Tibial nerve (tissue), 4 donors: ENCODE measurements around the gene ACSM2A. TPM values are rescaled to one million over a fixed set of nuclear protein-coding genes. Genes with fewer than 3 reads are reported as not detected.
"Not testable (repeated sequence)": the region's sequence is repeated elsewhere in the genome, so short reads cannot be mapped to it uniquely, and the experiment has no call there.

ENCODE experiments used
- DNase-seq, 2 donors: peaks; one replicate each; pipeline ENCODE4 v3.0.0-alpha.2; 2019; ENCODE audit warnings: low spot score in 2 of 2
- H3K27ac ChIP-seq, 4 donors: fragments of 200-600 bp; sonication (generic) in 3 of 4; one replicate each; pipeline ENCODE4 v1.5.1; 2017 to 2019; ENCODE audit warnings: mild to moderate bottlenecking in 1 of 4
- H3K27me3 ChIP-seq, 2 donors: fragments of 200-600 bp; sonication (generic) in 1 of 2; one replicate each; pipeline versions ENCODE4 v1.5.1 to v1.6.0; 2017 to 2019
- H3K36me3 ChIP-seq, 3 donors: fragments of 200-600 bp; sonication (generic); one replicate each; pipeline ENCODE4 v1.5.1; 2018 to 2019
- H3K4me1 ChIP-seq, 4 donors: fragments of 200-600 bp; sonication (generic) in 3 of 4; one replicate each; pipeline ENCODE4 v1.5.1; 2017 to 2019
- H3K4me3 ChIP-seq, 4 donors: fragments of 200-600 bp; sonication (generic) in 3 of 4; one replicate each; pipeline ENCODE4 v1.5.1; 2017 to 2019; ENCODE audit warnings: mild to moderate bottlenecking in 1 of 4, moderate library complexity in 1 of 4
- H3K9me3 ChIP-seq, 4 donors: fragments of 200-600 bp; sonication (generic) in 3 of 4; one replicate each; pipeline ENCODE4 v1.5.1; 2017 to 2019
- EP300 ChIP-seq, 2 donors: sonication (generic); formaldehyde crosslinking; IDR thresholded peaks; one replicate each; pipeline ENCODE4 v1.6.1; 2017; ENCODE audit warnings: antibody characterized with exemption in 2 of 2, mild to moderate bottlenecking in 1 of 2
- POLR2A ChIP-seq, 2 donors: fragments of 450-650 bp; IDR thresholded peaks; one replicate each; pipeline ENCODE4 v1.6.1; 2017; ENCODE audit warnings: antibody characterized with exemption in 2 of 2, mild to moderate bottlenecking in 2 of 2, moderate library complexity in 2 of 2
- WGBS, 2 donors: methylation state at CpG; one replicate each; pipeline ENCODE4 v1.1.5; 2018; 5-methylcytosine and 5-hydroxymethylcytosine counted together
- total RNA-seq, 4 donors: library from RNA; depleted of rRNA; stranded (reverse); fragments of >200 nt; gene quantifications; one replicate each; pipeline ENCODE4 v1.1.0, GENCODE V29; 2016
- TF ChIP-seq, protein P1 (sequence below), 5 experiments: fragments of 200-600 bp in 3 of 5; fragments of 450-650 bp in 2 of 5; sonication (generic) in 3 of 5; IDR thresholded peaks; one replicate each; pipeline ENCODE4 v1.5.1; 2016 to 2019; ENCODE audit warnings: antibody characterized with exemption in 5 of 5, mild to moderate bottlenecking in 3 of 5, moderate library complexity in 2 of 5

Gene ACSM2A
- total RNA-seq, 4 donors from 2014 or later, result not detected

GRCh38 chr16:20470732-20471131 is 19.4 kb downstream of the ACSM2A start:
- H3K36me3 ChIP-seq, H3K27ac ChIP-seq, DNase-seq, H3K4me3 ChIP-seq, H3K4me1 ChIP-seq, H3K27me3 ChIP-seq, H3K9me3 ChIP-seq: not testable (repeated sequence)
- 78 to 91% methylated on average over 1 of the region's 1 CpG for WGBS, 2 donors

- H3K9me3 ChIP-seq, H3K36me3 ChIP-seq, H3K27ac ChIP-seq, DNase-seq, H3K4me1 ChIP-seq, H3K4me3 ChIP-seq, H3K27me3 ChIP-seq: not testable (repeated sequence)
- 34 to 36% methylated on average over 2 of the region's 2 CpGs for WGBS, 2 donors
Measured at GRCh38 chr16:20477188-20477744, 25.9 kb downstream of the ACSM2A start.

DNA sequence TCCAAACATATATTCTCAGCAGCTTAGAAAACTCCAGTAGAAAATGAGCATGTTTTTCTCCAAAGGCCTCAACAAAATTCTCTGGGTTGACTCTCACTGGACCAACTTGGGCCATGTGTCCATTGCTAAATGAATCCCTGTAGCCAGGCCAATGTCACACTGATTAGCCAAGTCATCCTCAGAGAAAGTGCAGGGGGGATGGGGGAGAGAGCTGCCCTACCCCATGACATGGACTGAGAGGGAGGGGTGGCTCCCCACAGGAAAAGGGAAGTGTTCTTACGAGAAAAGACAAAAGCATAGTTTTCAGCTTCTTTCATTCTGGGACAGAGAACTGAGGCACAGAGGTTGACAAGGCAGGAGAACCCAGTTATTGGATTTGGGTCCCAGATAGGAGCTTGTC is 32.7 kb downstream of the ACSM2A start:
- not testable (repeated sequence) for DNase-seq, H3K9me3 ChIP-seq, H3K4me1 ChIP-seq, H3K36me3 ChIP-seq, H3K4me3 ChIP-seq, H3K27ac ChIP-seq, H3K27me3 ChIP-seq
- 0% methylated on average over 1 of the region's 1 CpG; no CpG with 5 or more reads in 1 of the 2 donors for WGBS, 2 donors

DNA sequence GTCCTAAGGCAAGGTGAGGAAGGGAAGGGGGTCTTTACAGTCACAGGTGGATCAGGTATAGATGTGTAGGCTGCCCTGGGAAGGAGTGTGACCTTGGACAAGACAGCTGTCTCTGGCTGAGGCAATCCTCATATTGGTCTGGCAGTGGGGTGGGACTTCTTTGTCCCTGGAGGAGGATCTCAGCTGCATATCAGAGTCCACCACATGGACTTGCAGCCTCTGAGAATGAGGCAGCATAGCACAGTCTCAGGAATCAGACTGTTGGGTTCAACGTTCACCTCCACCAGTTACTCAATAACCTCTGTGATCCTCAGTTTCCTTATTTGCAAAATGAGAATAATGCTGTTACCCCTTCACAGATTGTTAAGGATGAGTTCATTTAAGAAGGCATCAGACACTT is 33.4 kb downstream of the ACSM2A start:
- 75 to 81% methylated on average over 1 of the region's 1 CpG for WGBS, 2 donors
- H3K4me1 ChIP-seq, result no peaks in the 10 kb centered on the region
- no peak overlapping the region for H3K27ac ChIP-seq
- no peak for TF ChIP-seq POLR2A (IDR thresholded peaks at IDR 0.05)
- TF ChIP-seq EP300 (IDR thresholded peaks at IDR 0.05), result no peak
- TF ChIP-seq, protein P1, sequence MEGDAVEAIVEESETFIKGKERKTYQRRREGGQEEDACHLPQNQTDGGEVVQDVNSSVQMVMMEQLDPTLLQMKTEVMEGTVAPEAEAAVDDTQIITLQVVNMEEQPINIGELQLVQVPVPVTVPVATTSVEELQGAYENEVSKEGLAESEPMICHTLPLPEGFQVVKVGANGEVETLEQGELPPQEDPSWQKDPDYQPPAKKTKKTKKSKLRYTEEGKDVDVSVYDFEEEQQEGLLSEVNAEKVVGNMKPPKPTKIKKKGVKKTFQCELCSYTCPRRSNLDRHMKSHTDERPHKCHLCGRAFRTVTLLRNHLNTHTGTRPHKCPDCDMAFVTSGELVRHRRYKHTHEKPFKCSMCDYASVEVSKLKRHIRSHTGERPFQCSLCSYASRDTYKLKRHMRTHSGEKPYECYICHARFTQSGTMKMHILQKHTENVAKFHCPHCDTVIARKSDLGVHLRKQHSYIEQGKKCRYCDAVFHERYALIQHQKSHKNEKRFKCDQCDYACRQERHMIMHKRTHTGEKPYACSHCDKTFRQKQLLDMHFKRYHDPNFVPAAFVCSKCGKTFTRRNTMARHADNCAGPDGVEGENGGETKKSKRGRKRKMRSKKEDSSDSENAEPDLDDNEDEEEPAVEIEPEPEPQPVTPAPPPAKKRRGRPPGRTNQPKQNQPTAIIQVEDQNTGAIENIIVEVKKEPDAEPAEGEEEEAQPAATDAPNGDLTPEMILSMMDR (IDR thresholded peaks at IDR 0.05), result no peak
- no peak overlapping the region for H3K4me3 ChIP-seq
- DNase-seq, result no peak
- H3K9me3 ChIP-seq, result no peaks in the 10 kb centered on the region
- no peaks in the 10 kb centered on the region for H3K36me3 ChIP-seq
- H3K27me3 ChIP-seq, result no peaks in the 10 kb centered on the region

GRCh38 chr16:20485408-20485807 is 34.1 kb downstream of the ACSM2A start:
- Histone ChIP-seq H3K9me3 (no peaks in the 10 kb centered on the region), H3K4me1 (no peaks in the 10 kb centered on the region), H3K27me3 (no peaks in the 10 kb centered on the region), H3K4me3 (no peak overlapping the region), H3K27ac (no peak overlapping the region), H3K36me3 (no peaks in the 10 kb centered on the region)
- TF ChIP-seq, protein P1 (IDR thresholded peaks at IDR 0.05), result no peak
- TF ChIP-seq POLR2A (IDR thresholded peaks at IDR 0.05) (no peak), EP300 (IDR thresholded peaks at IDR 0.05) (no peak)
- DNase-seq, result no peak
- 70 to 82% methylated on average over 1 of the region's 1 CpG for WGBS, 2 donors

- not testable (repeated sequence) for H3K27me3 ChIP-seq, H3K27ac ChIP-seq, H3K4me3 ChIP-seq, DNase-seq, H3K36me3 ChIP-seq, H3K9me3 ChIP-seq, H3K4me1 ChIP-seq
- no CpG with 5 or more reads among the region's 3 CpGs for WGBS, 2 donors
Measured at GRCh38 chr16:20490994-20491393, 39.7 kb downstream of the ACSM2A start.

GRCh38 chr16:20491448-20491847 is 40.1 kb downstream of the ACSM2A start:
- not testable (repeated sequence) for DNase-seq, H3K4me3 ChIP-seq, H3K27me3 ChIP-seq, H3K9me3 ChIP-seq, H3K4me1 ChIP-seq, H3K27ac ChIP-seq, H3K36me3 ChIP-seq
- WGBS, 2 donors, result no CpG with 5 or more reads among the region's 11 CpGs

DNA sequence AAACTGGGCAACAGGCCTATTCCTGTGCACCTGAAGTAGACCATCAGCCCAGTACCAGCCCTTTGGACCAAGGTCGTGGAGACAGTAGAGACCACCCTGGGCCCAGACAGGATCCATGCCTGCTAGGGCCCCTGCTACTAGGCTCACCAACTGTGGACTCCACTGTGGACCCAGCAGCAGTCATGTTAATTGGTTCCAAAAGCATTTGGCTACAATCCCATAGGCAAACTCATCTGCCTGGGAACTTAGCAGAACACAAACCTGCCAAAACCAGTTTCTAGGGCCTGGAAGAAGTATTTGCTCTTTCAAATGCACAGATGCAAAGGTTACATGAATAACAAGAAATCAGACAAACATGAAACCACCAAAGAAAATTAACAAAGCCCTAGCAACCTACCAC is 53.1 kb downstream of the ACSM2A start:
- WGBS, 2 donors, result 33 to 50% methylated on average over 1 of the region's 1 CpG
- Histone ChIP-seq H3K36me3 (no peaks in the 10 kb centered on the region), H3K9me3 (peaks cover 0 to 37% (median 1%) of the 10 kb centered on the region in 4 donors), H3K27me3 (no peaks in the 10 kb centered on the region), H3K27ac (no peak overlapping the region), H3K4me1 (no peaks in the 10 kb centered on the region), H3K4me3 (no peak overlapping the region)
- TF ChIP-seq POLR2A (IDR thresholded peaks at IDR 0.05) (no peak), EP300 (IDR thresholded peaks at IDR 0.05) (no peak)
- TF ChIP-seq, protein P1 (IDR thresholded peaks at IDR 0.05), result no peak
- DNase-seq, result no peak
